Osteocyte (in vitro differentiated cells): ENCODE results near the gene EDEM2. TPM values are rescaled to one million over a fixed set of nuclear protein-coding genes. Genes with fewer than 3 reads are reported as not detected.
"Not testable (repeated sequence)": the region's sequence is repeated elsewhere in the genome, so short reads cannot be mapped to it uniquely, and the experiment has no call there.

Source experiments
- DNase-seq: peaks from one replicate; pipeline ENCODE4 v3.0.0; 2021; ENCODE audit warnings: mixed read lengths; ENCODE audit not compliant: unreplicated experiment; ENCODE audit errors: extremely low spot score
- H3K27ac Mint-ChIP-seq: one replicate; pipeline ENCODE4 v1.8.0; 2021; ENCODE audit warnings: mild to moderate bottlenecking, mixed read lengths; ENCODE audit not compliant: unreplicated experiment
- H3K27me3 Mint-ChIP-seq: one replicate; pipeline ENCODE4 v1.8.0; 2021; ENCODE audit warnings: mixed read lengths; ENCODE audit not compliant: unreplicated experiment
- H3K36me3 Mint-ChIP-seq: one replicate; pipeline ENCODE4 v1.8.0; 2021; ENCODE audit warnings: mixed read lengths; ENCODE audit not compliant: unreplicated experiment
- H3K4me1 Mint-ChIP-seq: one replicate; pipeline ENCODE4 v1.8.0; 2021; ENCODE audit warnings: mixed read lengths; ENCODE audit not compliant: unreplicated experiment
- H3K4me3 Mint-ChIP-seq: one replicate; pipeline ENCODE4 v1.8.0; 2021; ENCODE audit warnings: mild to moderate bottlenecking, moderate library complexity, mixed read lengths; ENCODE audit not compliant: unreplicated experiment
- H3K9me3 Mint-ChIP-seq: one replicate; pipeline ENCODE4 v1.8.0; 2021; ENCODE audit warnings: mixed read lengths; ENCODE audit not compliant: unreplicated experiment
- CTCF ChIP-seq: fragments of 200-600 bp; sonication (generic); IDR thresholded peaks from 2 replicates; pipeline ENCODE4 v1.5.0; 2021; ENCODE audit warnings: antibody characterized with exemption, mild to moderate bottlenecking, moderate library complexity
- total RNA-seq: library from RNA; stranded (reverse); gene quantifications from 2 replicates; pipeline ENCODE4 v1.2.1, GENCODE V29; 2021

The EDEM2 gene
- total RNA-seq, 1 donor from 2014 or later: 17.5 TPM

- peak overlapping the region; percentile 76 for H3K4me3 Mint-ChIP-seq
- H3K27ac Mint-ChIP-seq: peak overlapping the region; percentile 74
- DNase-seq: no peak
- no peaks in the 10 kb centered on the region for H3K9me3 Mint-ChIP-seq
- no peaks in the 10 kb centered on the region for H3K27me3 Mint-ChIP-seq
- peaks cover 13% of the 10 kb centered on the region for H3K4me1 Mint-ChIP-seq
- no peak for TF ChIP-seq CTCF
- no peaks in the 10 kb centered on the region for H3K36me3 Mint-ChIP-seq
Measured at GRCh38 chr20:35172434-35172806, 25.3 kb upstream of the EDEM2 start.

DNA sequence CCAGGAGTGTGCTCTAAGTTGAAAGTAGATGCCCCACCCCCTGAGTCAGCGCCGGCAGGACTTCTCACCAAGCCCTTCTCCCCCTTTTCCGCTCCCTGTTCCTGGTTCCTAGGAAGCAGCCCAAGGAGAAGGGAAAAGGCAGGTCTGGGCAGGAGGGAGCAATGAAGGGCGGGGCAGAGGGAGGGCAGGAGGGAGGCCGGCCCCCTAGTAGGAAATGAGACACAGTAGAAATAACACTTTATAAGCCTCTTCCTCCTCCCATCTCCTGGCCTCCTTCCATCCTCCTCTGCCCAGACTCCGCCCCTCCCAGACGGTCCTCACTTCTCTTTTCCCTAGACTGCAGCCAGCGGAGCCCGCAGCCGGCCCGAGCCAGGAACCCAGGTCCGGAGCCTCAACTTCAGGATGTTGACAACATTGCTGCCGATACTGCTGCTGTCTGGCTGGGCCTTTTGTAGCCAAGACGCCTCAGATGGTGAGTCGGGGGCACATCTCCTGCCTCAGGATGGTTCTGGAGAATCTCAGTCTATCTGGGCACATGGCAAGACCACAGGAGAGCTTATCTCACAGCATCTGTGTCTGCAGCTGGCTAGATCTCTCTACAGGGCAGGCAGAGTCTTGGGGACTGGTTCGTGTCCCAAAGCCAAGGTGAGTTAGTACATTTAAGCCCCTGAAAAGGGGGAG lies 24.8 kb upstream of the EDEM2 start, which contains the start of gene PROCR:
Gene PROCR (plus strand): TSS at position 320 of the 681 bp plus-strand sequence. CDS start 83 bp downstream, at position 403.
- H3K36me3 Mint-ChIP-seq: no peaks in the 10 kb centered on the region
- DNase-seq: peak; percentile 88
- no peaks in the 10 kb centered on the region for H3K27me3 Mint-ChIP-seq
- peaks cover 13% of the 10 kb centered on the region for H3K4me1 Mint-ChIP-seq
- H3K4me3 Mint-ChIP-seq: peak within 1 kb of the TSS; percentile 76
- H3K9me3 Mint-ChIP-seq: no peaks in the 10 kb centered on the region
- H3K27ac Mint-ChIP-seq: peak within 1 kb of the TSS; percentile 74
- TF ChIP-seq CTCF: no peak

DNA sequence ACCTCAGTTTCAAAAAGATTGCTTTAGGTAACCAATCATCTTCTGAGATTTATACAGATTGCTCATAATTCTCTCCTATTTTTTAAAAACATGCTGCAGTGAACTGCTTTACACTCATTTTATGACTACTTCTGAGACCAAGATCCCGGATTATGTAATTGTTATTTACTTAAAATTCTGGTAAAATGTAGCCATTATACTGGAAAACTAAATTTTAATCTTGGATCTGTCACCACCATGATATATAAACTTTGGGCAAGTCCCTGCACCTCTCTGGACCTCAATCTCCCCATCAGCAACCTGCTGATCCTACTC lies 24.3 kb upstream of the EDEM2 start:
- Mint-ChIP-seq H3K27ac (peak overlapping the region; percentile 55), H3K27me3 (no peaks in the 10 kb centered on the region), H3K36me3 (no peaks in the 10 kb centered on the region), H3K9me3 (no peaks in the 10 kb centered on the region), H3K4me1 (peaks cover 14% of the 10 kb centered on the region), H3K4me3 (peak overlapping the region; percentile 76)
- DNase-seq: no peak
- no peak for TF ChIP-seq CTCF

GRCh38 chr20:35168701-35169409 lies 21.7 kb upstream of the EDEM2 start:
- H3K36me3 Mint-ChIP-seq, DNase-seq, H3K9me3 Mint-ChIP-seq, H3K27me3 Mint-ChIP-seq, H3K4me3 Mint-ChIP-seq, H3K27ac Mint-ChIP-seq: not testable (repeated sequence)
- peaks cover 15% of the 10 kb centered on the region for H3K4me1 Mint-ChIP-seq

DNA sequence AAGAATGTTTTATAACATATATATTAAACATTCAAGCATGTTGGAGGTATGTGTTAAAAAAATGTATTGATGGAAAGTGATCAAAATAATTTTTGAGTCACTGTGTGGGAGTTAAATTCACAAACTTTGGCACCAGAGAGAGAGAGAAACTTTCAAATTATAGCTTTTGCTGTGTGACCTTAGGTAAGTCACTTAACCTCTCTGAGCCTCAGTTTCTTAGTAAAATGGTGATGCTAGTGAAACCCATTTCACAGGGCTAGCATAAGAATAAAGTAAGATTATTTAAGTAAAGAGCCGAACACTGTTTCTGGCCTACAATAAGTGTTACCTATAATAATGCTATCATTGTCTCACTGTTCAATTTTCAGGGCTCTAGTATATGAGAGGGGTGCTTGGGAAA lies 20.7 kb upstream of the EDEM2 start:
- peaks cover 2% of the 10 kb centered on the region for H3K36me3 Mint-ChIP-seq
- no peaks in the 10 kb centered on the region for H3K9me3 Mint-ChIP-seq
- H3K27me3 Mint-ChIP-seq: peaks cover 18% of the 10 kb centered on the region
- peaks cover 15% of the 10 kb centered on the region for H3K4me1 Mint-ChIP-seq
- no peak for TF ChIP-seq CTCF
- H3K4me3 Mint-ChIP-seq: no peak overlapping the region
- no peak for DNase-seq
- no peak overlapping the region for H3K27ac Mint-ChIP-seq
